Renal cortical epithelial cell (primary cell): Measurements from ENCODE around the gene RAB44. TPM values are rescaled to one million over a fixed set of nuclear protein-coding genes. Genes with fewer than 3 reads are reported as not detected.

Source experiments
- DNase-seq: peaks from one replicate; pipeline ENCODE4 v3.0.0-alpha.2; 2011; ENCODE audit warnings: low read depth
- total RNA-seq: library from RNA; depleted of rRNA; stranded (reverse); fragments of >200 nt; gene quantifications from 2 replicates; pipeline ENCODE4 v1.2.3, GENCODE V29; 2014

Gene RAB44
- total RNA-seq, 1 donor from 2014 or later, result not detected

- DNase-seq, result peak; percentile 60
Observed at GRCh38 chr6:36769676-36770499, 72.3 kb downstream of the RAB44 start.

DNA sequence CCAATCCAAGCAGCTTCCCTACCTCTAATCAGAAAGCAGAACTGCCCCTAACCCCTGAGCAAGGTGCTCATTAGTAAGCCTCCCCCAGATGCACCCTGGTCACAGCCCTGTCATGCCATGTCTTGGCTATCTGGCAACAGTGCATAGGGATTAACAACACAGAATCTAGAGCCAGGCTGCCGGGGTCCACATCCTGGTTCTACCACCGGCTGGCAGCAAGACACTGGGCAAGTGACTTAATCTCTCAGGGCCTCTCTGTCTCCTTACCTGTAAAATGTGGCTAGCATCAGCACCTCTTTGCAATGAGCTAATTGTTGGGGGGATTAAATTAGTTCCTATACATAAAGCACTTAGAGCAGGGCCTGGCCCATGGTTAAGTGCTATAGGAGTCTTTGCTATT lies 73.5 kb downstream of the RAB44 start:
- DNase-seq, result no peak

- DNase-seq, result no peak
Observed at GRCh38 chr6:36772397-36772796, 74.8 kb downstream of the RAB44 start.

DNA sequence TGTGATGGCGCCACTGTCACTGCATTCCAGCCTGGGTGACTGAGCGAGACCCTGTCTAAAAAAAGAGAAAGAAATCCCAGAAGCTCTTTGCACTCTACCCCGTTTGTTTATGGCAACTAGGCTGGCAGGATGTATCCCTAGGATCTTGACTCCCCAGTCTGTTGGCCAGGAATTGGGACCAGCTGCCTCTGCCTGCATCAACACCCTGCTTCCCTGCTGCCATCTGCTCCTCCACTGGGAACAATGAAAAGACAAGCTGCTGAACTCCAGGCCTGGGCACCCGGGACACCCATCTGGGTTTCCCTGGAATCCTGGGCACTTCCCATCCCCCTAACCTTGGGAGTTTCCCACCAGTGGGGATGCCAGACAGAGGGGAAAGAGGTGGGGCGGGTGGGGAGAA lies 76.7 kb downstream of the RAB44 start:
- DNase-seq, result no peak

DNA sequence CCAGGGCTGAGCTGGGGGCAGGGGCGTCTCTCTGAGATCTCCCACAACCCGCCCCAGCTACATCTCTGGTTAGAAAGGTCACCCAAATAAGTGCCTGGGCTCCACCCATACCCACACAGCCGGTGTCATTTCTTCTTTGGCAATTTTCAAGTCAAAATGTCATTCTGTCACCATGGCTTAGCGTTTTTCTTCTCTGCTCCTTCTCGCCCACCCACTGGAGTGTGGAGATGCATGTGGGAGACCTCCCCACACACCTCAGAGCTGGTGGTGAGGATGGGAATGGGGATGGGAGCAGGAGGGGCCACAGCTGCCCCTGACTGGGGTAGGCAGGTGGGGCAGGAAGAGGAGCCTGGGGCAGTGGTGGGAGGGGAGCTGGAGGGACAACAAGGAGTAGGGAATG lies 78.5 kb downstream of the RAB44 start:
- no peak for DNase-seq

- no peak for DNase-seq
Observed at GRCh38 chr6:36777801-36778200, 80.2 kb downstream of the RAB44 start.

DNA sequence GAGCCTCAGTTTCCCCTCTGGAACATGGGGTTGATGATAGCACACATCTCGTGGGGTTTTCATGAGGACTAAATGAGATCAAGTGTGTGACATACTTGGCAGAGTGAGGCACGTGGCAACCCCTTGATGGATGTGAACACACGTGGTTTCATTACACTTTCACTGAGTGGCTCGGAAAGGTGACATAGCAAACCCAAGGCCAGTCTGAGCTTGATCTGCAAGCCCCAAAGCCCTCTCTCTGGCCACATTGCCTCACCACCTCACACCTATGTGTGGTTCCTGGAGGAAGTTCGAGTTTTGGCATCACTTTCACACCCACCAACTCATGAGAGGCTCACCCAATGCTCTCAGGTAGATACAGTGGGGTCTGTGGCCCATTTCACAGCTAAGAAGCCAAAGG lies 81.6 kb downstream of the RAB44 start:
- no peak for DNase-seq

DNA sequence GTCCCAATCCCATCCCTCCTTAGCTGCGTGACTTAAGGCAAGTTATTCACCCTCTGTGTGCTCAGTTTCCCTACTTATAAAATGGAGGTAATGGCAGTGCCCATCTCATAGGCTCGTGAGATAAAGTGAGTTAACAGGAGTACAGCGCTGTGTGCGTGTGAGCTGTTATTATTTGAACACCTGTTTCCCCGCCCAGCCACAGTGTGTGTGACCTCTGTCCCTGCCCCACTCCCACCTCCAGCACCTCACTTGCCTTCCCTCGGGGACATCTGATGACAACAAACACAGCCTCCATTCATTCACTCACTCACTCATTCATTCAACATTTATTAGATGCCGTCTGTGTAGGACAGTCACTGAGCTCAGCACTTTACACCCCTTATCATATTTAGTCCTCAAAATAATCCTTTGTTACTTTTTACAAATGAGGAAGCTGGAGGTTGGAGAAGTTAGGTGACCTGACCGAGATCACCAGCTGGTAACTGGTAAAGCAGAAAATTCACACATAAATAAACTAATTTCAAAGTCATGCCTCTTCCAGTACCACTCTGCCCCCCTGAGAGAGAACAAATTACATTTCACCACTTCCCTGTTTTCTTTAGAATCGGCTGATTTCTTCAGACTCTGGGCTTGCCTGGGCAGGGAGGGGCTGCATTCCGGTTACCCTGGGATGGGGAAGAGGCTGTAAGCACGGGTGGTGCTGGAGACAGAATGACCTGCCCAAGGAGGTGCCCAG lies 83.0 kb downstream of the RAB44 start:
- peak; percentile 23 for DNase-seq

GRCh38 chr6:36781669-36782068 lies 84.0 kb downstream of the RAB44 start:
- DNase-seq, result no peak

Other genes with a start within 250 kb of the RAB44 start
- gene STK38, start 150.3 kb upstream of the RAB44 start, total RNA-seq, result 13.5 and 72.3 TPM in 2 replicates
- 182 and 305 TPM in 2 replicates for gene SRSF3, start 103.5 kb upstream of the RAB44 start, total RNA-seq
- gene CDKN1A, start 19.1 kb upstream of the RAB44 start, total RNA-seq, result 343 and 516 TPM in 2 replicates
- 0.15 and 0.17 TPM in 2 replicates for gene CPNE5, start 141.6 kb downstream of the RAB44 start, total RNA-seq
- 29.6 and 50.5 TPM in 2 replicates for gene PPIL1, start 177.0 kb downstream of the RAB44 start, total RNA-seq
- gene C6orf89, start 188.1 kb downstream of the RAB44 start, total RNA-seq, result 41.5 and 48.2 TPM in 2 replicates